NCI-H1436 treated with DMSO at 0.1 percent for 48 hours (cell line): ENCODE results near the gene SPRY2.
"Not testable (repeated sequence)": the region's sequence is repeated elsewhere in the genome, so short reads cannot be mapped to it uniquely, and the experiment has no call there.

Experiments
- DNase-seq: peaks from one replicate; lab custom pipeline; 2025; lab: John Stamatoyannopoulos, UW

Gene SPRY2

DNA sequence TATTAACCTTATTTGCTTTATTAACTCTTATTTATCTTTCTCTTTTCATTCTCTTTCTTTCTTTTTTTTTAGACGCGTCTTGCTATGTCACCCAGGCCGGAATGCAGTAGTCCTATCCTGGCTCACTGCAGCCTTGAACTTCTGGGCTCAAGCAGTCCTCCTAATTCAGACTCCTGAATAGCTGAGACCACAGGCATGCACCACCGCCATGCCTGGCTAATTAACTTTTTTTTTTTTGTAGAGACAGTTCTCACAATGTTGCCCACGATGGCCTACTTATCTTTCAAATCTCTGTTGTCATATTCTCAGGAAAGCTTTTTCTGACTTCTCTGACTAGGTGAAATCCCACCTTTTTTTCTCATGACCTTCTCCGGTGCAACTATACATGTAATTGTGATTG lies 7.8 kb upstream of the SPRY2 start:
- DNase-seq, result no peak

DNA sequence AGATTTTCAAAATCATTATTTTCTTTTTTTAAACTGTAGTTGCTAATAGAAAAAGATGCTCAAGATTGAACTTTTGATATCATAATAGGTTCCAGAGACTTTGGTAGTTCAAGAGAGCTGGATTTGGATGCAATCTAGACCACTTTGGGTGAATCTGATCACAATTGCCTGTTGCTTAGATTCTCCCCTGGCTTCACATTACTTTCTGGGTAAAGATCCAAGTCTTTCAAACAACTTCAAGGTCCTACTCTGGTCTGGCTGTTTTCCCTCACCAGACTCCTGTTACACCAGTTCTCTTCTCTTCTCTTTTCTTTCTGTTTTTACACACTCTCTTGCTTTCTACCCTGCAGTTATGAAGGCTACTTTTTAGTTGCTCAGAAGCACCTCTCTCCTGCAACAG lies 7.4 kb upstream of the SPRY2 start:
- DNase-seq, result no peak

GRCh38 chr13:80345771-80346510 lies 5.0 kb upstream of the SPRY2 start:
- DNase-seq, result no peak

DNA sequence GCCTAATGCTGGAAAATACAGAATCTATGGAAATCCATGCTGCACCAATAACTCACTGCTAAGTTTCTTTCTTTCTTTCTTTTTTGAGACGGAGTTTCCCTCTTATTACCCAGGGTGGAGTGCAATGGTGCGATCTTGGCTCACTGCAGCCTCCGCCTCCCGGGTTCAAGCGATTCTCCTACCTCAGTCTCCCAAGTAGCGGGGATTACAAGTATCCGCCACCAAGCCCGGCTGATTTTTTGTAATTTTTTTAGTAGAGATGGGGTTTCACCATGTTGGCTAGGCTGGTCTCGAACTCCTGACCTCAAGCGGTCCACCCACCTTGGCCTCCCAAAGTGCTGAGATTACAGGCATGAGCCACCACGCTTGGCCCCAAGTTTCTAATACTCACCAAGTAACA lies 3.1 kb upstream of the SPRY2 start:
- DNase-seq, result not testable (repeated sequence)

- peak; percentile 10 for DNase-seq
Measured at GRCh38 chr13:80342471-80343371, 1.8 kb upstream of the SPRY2 start.

- DNase-seq, result peak; percentile 50
Measured at GRCh38 chr13:80341756-80342370, 937 bp upstream of the SPRY2 start.

- no peak for DNase-seq
Measured at GRCh38 chr13:80340651-80341100, 250 bp downstream of the SPRY2 start.

GRCh38 chr13:80339912-80340650 lies 845 bp downstream of the SPRY2 start:
- DNase-seq, result no peak

DNA sequence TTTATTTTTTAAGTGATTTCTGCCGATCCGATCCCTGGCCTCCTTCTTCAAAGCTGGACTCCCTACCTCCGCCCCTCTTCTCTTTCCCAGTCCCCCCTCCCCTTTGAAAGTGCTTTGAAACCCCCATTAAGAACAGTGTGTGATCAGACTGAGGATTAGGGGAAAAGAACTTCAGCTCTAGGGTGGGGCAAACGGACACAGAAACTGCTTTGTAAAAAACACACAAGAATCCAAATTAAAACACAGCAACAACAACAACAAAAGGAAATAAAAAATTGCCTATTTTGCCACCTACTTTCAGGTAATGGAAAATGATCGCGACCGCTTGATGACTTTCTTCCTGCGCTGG lies 1.4 kb downstream of the SPRY2 start:
- DNase-seq, result no peak

- peak; percentile 16 for DNase-seq
Measured at GRCh38 chr13:80338781-80339562, 2.0 kb downstream of the SPRY2 start.

DNA sequence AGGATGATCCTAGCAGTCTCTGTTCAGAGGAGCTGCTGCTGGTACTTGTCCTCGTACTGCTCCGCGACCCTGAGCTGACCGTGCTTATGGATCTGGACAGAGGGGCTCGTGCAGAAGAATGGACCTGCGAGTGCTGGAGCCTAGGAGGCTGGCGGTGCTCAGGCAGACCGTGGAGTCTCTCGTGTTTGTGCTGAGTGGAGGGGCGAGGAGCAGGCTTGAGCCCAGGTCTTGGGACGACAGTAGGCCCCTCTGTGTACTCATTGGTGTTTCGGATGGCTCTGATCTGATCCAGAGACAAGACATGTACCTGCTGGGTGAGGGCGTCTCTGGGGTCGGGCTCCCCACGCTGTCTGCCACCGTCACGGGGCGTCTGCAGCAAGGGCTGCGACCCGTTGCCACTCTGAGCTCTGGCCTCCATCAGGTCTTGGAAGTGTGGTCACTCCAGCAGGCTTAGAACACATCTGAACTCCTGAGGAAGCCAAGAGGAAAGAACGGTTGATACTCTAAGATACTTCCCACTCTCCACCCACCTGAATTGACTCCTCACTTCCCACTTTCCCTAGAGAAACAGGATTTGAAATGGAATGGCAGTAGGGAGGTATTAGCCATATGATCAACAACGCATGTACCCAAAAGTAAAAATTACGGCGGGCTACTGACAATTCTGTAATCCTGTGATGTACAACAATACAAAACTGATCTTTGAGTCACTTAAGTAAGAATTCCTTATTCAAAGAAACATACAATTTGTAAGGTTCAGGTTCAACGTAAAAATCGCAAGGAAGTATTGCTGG lies 3.4 kb downstream of the SPRY2 start:
- no peak for DNase-seq

DNA sequence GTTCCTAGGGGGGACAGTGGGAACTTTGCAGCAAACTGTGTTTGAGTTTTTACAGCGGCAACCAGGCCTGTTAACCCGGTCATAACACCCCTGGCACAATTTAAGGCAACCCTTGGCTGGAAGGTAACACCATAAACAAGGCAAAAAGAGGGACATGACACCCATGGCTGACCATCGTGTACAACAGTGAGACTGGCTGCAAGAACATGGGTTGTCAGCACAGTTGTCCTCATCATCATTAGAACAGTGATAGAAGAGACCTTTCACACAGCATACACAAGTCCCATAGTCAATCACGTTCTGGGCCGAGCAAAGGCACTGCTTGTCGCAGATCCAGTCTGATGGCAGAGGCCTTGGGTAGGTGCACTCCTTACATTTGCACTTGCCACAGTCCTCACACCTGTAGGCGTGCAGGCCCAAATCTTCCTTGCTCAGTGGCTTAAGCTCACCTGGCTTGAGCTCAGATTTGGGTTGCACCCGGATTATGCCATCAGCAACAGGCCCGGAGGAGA lies 4.1 kb downstream of the SPRY2 start:
- no peak for DNase-seq

DNA sequence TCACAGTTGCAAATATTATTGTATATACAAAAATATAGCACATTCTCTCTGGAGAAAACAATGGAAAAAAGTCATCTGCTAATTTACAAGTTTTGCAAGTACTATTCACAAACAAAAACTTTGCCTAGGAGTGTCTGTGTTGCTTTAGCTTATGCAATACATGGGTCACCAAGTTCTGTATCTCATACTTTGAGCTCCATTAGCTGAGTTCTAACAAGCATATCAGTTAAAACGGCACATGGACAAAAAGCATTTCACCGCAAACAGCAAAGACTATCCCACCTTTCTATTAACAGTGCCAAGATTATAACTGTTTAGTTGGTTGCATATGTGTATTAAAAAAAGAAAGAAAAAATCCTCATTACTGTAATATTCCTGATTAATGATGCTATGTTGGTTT lies 4.6 kb downstream of the SPRY2 start:
- no peak for DNase-seq

DNA sequence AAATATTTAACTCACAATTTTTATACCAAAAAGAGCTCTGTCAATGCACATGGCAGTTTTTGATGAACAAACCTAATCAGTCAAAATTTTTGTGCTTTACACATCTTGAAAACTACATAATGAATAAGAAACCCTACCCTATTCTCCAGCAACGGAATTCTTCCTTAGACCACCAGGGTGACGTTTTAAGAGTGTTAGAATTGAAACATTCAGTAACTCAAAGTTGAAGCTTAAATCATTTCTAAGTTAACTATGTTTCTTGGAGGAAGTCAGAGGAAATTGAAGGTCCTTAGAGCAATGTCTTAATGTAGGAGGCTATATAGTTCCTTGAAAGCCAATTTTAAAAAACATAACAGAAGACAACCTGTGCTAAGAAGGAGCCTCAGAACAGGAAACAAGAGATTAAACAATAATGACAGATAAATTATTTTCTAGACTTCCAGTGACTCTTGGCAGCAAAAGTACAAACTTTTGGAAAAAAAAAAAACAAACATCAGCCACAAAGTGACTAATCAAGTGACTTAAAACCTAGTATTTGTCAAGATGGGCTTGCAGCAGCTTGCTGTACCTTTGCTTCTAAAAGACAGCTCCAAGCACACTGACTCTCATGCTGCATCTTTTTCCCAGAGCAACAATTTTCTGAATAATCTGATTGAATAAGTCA lies 6.2 kb downstream of the SPRY2 start:
- no peak for DNase-seq

GRCh38 chr13:80331984-80332383 lies 8.9 kb downstream of the SPRY2 start:
- DNase-seq, result no peak

GRCh38 chr13:80329250-80329649 lies 11.7 kb downstream of the SPRY2 start:
- no peak for DNase-seq

DNA sequence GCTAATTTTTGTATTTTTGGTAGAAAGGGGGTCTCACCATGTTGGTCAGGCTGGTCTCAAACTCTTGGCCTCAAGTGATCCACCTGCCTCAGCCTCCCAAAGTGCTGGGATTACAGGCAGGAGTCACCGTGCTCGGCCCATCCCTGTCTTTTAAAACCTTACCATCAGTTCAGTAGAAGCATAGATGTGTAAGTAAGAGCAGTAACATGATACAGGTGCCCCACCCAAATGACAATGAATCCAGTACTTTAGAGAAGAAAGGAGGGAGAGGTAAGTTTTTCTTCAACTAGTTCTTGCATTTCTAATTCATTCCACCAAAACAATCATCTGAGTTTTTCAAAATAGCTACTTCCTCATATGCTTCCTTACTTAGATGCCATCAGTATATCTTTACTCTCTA lies 21.9 kb downstream of the SPRY2 start:
- no peak for DNase-seq

- DNase-seq, result no peak
Measured at GRCh38 chr13:80314711-80315653, 25.9 kb downstream of the SPRY2 start.
